Esophagus squamous epithelium (tissue), 4 donors: Measurements from ENCODE around the gene PNMA6E.

Source experiments
- POLR2A ChIP-seq, 4 donors: fragments of 450-650 bp; IDR thresholded peaks; one replicate each; pipeline ENCODE4 v1.6.1; 2017; ENCODE audit warnings: antibody characterized with exemption in 4 of 4, mild to moderate bottlenecking in 4 of 4, moderate library complexity in 3 of 4
- TF ChIP-seq, protein P1 (sequence below), 6 experiments: fragments of 450-650 bp in 4 of 6; fragments of 200-600 bp in 2 of 6; sonication (generic) in 2 of 6; IDR thresholded peaks; one replicate each; pipeline ENCODE4 v1.5.1; 2016 to 2019; ENCODE audit warnings: antibody characterized with exemption in 6 of 6, mild to moderate bottlenecking in 4 of 6, moderate library complexity in 4 of 6

DNA sequence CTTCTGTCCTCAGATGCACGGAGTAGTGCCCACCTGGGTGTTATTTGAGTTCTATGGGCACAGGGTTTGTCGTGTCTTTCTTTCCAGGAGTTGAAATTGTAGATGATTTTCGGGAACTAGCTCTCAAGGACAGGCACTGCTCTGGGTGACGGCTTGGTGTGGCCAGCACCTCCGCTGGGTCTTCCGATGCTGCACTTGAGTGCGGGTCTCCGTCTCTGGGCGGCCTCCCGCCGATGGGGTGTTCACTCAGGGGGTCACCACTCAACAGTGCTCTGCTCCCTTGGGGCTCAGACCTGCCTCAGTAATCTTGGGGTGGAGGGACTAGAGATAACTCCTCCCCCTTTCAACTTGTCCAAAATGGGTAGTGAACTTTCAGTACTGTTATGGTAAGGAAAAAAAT lies 12.6 kb upstream of the PNMA6E start:
- TF ChIP-seq, protein P1, sequence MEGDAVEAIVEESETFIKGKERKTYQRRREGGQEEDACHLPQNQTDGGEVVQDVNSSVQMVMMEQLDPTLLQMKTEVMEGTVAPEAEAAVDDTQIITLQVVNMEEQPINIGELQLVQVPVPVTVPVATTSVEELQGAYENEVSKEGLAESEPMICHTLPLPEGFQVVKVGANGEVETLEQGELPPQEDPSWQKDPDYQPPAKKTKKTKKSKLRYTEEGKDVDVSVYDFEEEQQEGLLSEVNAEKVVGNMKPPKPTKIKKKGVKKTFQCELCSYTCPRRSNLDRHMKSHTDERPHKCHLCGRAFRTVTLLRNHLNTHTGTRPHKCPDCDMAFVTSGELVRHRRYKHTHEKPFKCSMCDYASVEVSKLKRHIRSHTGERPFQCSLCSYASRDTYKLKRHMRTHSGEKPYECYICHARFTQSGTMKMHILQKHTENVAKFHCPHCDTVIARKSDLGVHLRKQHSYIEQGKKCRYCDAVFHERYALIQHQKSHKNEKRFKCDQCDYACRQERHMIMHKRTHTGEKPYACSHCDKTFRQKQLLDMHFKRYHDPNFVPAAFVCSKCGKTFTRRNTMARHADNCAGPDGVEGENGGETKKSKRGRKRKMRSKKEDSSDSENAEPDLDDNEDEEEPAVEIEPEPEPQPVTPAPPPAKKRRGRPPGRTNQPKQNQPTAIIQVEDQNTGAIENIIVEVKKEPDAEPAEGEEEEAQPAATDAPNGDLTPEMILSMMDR (IDR thresholded peaks at IDR 0.05), result no peak
- no peak for TF ChIP-seq POLR2A (IDR thresholded peaks at IDR 0.05)
